ENCODE data around the gene RGSL1.

DNA sequence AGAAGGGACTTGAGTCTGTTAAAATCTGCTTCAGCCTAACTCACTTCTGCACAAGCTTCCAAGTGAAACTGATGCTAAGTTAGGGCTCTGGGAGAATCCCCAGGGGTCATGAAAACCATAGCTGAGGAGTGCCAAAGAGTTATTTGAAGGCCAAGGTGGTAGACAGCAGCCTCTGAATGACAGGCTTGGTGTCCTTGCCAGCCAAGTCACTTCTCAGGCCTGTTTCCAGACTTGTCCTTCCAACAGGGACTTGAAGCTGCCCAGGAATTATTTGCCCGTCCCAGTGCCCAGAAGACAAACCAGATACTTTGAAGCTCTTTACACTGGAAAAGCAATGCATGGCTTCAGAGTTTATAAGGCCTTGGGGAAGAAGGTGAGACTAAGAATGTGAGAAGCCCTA lies 105.5 kb downstream of the RGSL1 start:
- TF ChIP-seq POLR2A (IDR thresholded peaks at IDR 0.05; ENCODE audit: low read depth, low read length) (no peak), POLR2AphosphoS5 (IDR thresholded peaks at IDR 0.05; ENCODE audit: low read depth, low read length) (no peak)

Data from GM12892 (cell line).